Upper lobe of right lung (tissue), 1 donor: ENCODE data around the gene APOL6. TPM values are rescaled to one million over a fixed set of nuclear protein-coding genes. Genes with fewer than 3 reads are reported as not detected.
A peak's percentile ranks its signal among the peaks of the same experiment; 100 is the strongest.

ENCODE experiments used
- ATAC-seq: fragments of 200-7000 bp; cut with Tn5 transposase; one replicate; pipeline ENCODE4 v1.9.1; 2020; ENCODE audit warnings: mild to moderate bottlenecking, moderate library complexity
- DNase-seq: peaks from one replicate; pipeline ENCODE4 v3.0.0-alpha.2; 2020
- H3K27ac ChIP-seq: fragments of 200-600 bp; one replicate; pipeline ENCODE4 v1.8.0; 2022
- H3K27me3 ChIP-seq: fragments of 200-600 bp; one replicate; pipeline ENCODE4 v1.8.0; 2022; ENCODE audit warnings: mild to moderate bottlenecking
- H3K36me3 ChIP-seq: fragments of 200-600 bp; one replicate; pipeline ENCODE4 v1.8.0; 2022
- H3K4me1 ChIP-seq: fragments of 200-600 bp; one replicate; pipeline ENCODE4 v1.8.0; 2022
- H3K4me3 ChIP-seq: fragments of 200-600 bp; one replicate; pipeline ENCODE4 v1.8.0; 2022; ENCODE audit warnings: mild to moderate bottlenecking
- H3K9me3 ChIP-seq: fragments of 200-600 bp; one replicate; pipeline ENCODE4 v1.8.0; 2022
- CTCF ChIP-seq: fragments of 200-600 bp; IDR thresholded peaks from one replicate; pipeline ENCODE4 v1.8.0; 2022; ENCODE audit warnings: antibody characterized with exemption
- intact Hi-C: fragments of 100-400 bp; cut with DNase I; formaldehyde crosslinking; loops from one replicate; pipeline ENCODE4 v1.11.0; 2022
- total RNA-seq: library from RNA; stranded (reverse); fragmentation: NEBNext Ultra II Directional; extraction: Animal tissue kit (Norgen Biotek cat#: 25700); gene quantifications from one replicate; pipeline ENCODE4 v1.2.1, GENCODE V29; 2021
- donor health status: DM: no; HTN: yes; CAD: no; lungs with severe emphysema.

Gene APOL6
- total RNA-seq, 1 donor from 2014 or later, result 45.6 TPM

DNA sequence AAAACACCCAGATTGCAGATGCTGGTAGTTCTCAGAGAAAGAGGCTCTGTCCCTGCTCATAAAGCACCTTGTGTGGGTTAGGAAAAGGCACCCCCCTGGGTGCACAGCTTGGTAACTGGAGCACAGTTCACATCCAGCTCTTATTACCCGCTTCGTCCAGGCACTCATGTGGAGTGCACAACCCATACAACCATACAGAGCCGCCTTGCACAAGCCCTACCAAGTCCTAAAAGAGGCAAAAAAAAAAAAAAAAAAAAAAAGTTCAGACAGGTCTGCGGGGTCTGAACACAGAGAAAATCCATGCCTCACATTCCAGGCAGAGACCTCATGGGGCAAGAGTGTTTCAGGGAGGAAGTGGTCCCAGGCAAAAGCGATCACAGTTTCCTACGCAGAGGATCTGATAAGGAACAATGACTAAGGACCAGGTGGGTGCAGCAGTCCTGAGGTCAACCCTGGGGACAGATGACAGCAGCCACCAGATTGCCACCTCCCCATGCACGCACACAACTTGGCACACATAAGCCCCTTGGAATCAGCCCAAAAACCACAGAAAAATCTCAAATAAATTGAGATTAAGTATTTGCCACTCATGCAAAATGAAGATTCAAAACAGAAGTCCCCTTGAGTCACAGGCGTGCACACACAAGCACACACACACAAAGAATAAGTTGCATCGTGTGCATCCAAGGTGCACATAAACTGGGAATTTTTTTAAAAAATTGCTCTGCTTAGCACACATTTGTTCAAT is 43.5 kb upstream of the APOL6 start:
- intact Hi-C loops, result no loop called here
- no peaks in the 10 kb centered on the region for H3K4me1 ChIP-seq
- ATAC-seq (peak; percentile 17), DNase-seq (no peak)
- no peak for TF ChIP-seq CTCF
- no peaks in the 10 kb centered on the region for H3K9me3 ChIP-seq
- H3K36me3 ChIP-seq, result no peaks in the 10 kb centered on the region
- H3K4me3 ChIP-seq, result no peak overlapping the region
- H3K27ac ChIP-seq, result no peak overlapping the region
- no peaks in the 10 kb centered on the region for H3K27me3 ChIP-seq

DNA sequence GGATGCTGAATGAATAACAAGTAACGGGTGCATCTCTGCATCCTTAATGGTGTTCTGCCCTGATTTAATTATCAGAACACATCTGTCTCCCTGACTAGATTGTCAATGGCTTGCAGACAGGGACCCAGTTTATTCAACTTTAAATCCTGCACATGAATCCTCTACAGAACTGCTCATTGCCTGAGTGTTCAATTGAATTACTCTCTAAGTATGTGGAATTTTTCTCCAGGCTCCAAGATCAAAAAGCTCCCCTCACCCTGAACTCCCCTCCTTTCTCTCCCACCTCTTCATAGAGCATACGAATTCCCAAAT is 42.9 kb upstream of the APOL6 start:
- no peak for TF ChIP-seq CTCF
- intact Hi-C loops, result no loop called here
- Histone ChIP-seq H3K27me3 (no peaks in the 10 kb centered on the region), H3K9me3 (no peaks in the 10 kb centered on the region), H3K4me3 (no peak overlapping the region), H3K4me1 (no peaks in the 10 kb centered on the region), H3K27ac (no peak overlapping the region), H3K36me3 (no peaks in the 10 kb centered on the region)
- DNase-seq, result no peak
- no peak for ATAC-seq

GRCh38 chr22:35605851-35606481 is 42.3 kb upstream of the APOL6 start:
- Histone ChIP-seq H3K36me3 (no peaks in the 10 kb centered on the region), H3K9me3 (no peaks in the 10 kb centered on the region), H3K27ac (no peak overlapping the region), H3K27me3 (no peaks in the 10 kb centered on the region), H3K4me3 (no peak overlapping the region), H3K4me1 (no peaks in the 10 kb centered on the region)
- DNase-seq, result no peak
- intact Hi-C loops, result no loop called here
- no peak for ATAC-seq
- no peak for TF ChIP-seq CTCF

GRCh38 chr22:35606916-35607315 is 41.3 kb upstream of the APOL6 start:
- Histone ChIP-seq H3K27ac (no peak overlapping the region), H3K4me1 (no peaks in the 10 kb centered on the region), H3K36me3 (no peaks in the 10 kb centered on the region), H3K4me3 (no peak overlapping the region), H3K9me3 (no peaks in the 10 kb centered on the region), H3K27me3 (no peaks in the 10 kb centered on the region)
- DNase-seq, result no peak
- no peak for ATAC-seq
- intact Hi-C loops, result no loop called here
- no peak for TF ChIP-seq CTCF

- H3K4me3 ChIP-seq, result no peak overlapping the region
- H3K9me3 ChIP-seq, result no peaks in the 10 kb centered on the region
- TF ChIP-seq CTCF, result no peak
- intact Hi-C loops, result no loop called here
- no peaks in the 10 kb centered on the region for H3K4me1 ChIP-seq
- H3K36me3 ChIP-seq, result no peaks in the 10 kb centered on the region
- DNase-seq (no peak), ATAC-seq (no peak)
- no peaks in the 10 kb centered on the region for H3K27me3 ChIP-seq
- H3K27ac ChIP-seq, result no peak overlapping the region
Observed at GRCh38 chr22:35608088-35608487, 40.2 kb upstream of the APOL6 start.
